ENCODE results near the gene GPR157.

Gene GPR157

DNA sequence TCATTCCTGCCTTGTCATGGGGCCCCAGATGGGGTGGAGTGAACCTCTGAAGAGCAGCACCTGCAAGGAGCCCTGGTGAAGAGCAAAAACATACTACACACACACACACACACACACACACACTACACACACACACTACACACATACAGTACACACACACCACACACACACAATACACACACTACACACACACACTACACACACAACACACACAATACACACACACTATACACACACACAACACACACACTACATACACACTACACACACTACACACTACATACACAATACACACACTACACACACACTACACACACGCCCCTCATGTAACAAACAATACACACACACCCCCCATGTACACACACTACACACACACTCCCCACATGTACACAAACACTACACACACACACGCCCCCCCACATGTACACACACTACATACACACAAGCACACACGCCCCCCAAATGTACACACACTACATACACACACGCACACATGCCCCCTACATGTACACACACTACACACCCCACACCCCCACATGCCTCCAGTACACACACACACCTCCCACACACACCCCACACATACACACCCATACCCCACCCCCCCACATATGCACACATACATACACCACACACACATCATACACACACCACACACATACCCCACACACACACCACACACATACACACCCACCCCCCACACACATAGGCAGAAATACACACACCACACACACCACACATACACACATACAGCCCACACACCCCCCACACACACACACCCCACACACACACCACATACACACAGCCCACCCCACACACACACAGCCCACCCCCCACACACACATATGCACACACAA lies 68.8 kb downstream of the GPR157 start:
- no peak for DNase-seq

DNA sequence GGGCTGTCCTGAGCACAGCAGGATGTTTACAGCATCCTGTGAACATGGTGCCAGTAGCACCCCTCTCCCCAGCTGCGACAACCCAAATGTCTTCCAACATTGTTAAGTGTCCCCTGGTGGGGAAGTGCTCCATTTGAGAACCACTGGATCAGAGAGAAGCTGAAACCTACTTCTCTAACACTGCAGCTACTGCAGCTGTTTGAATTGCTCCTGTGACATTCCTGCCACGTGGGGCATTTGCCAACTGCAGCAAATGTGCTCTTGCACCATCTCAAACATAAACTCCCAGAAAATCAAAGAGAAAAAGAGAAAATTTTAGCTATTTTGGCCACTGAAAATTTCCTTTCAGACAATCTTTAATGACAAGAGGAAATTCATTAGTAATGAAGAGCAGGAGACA lies 70.4 kb downstream of the GPR157 start:
- DNase-seq: no peak

GRCh38 chr1:9057851-9058250 lies 71.1 kb downstream of the GPR157 start:
- DNase-seq: no peak

DNA sequence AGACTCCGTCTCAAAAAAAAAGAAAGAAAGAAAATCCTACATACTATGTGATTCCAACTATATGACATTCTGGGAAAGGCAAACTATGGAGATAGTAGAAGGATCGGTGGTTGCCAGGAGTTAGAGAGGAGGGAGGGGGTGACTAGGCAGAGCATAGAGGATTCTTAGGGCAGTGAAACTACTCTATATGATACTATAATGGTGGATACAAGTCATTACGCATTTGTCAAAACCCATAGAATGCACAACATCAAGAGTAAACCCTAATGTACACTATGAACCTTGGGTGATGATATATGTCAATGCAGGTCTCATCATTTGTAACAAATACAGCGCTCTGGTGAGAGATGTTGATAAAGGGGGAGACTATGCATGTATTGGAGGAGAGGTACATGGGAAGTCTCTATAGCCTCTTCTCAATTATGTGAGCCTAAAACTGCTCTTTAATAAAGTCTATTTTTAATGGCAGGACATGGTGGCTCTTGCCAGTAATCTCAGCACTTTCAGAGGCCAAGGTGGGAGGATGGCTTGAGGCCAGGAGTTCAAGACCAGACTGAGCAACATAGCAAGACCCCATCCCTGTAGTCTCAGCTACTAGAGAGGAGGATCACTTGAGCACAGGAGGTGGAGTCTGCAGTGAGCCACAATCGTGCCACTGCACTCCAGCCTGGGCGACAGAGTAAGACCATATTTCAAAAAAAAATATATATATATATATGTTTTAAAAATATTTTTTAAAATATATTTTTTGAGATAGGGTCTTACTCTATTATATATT lies 76.4 kb downstream of the GPR157 start:
- no peak for DNase-seq

DNA sequence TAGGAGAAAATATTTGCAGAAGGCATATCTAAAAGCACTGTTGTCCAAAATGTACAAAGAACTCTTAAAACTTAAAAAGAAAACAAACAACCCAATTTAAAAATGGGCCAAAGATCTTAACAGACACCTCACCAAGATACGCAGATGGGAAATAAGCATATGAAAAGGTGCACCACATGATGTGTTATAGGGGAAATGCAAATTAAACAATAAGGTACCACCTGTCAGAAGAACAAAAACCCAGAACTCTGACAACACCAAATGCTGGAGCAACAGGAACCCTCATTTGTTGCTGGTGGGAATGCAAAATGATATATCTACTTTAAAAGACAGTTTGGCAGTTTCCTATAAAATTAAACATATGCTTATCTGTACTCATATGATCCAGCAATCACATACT lies 77.5 kb downstream of the GPR157 start:
- DNase-seq: no peak

GRCh38 chr1:9050803-9051202 lies 78.1 kb downstream of the GPR157 start:
- no peak for DNase-seq

Measured in GOT3 (cell line).